ENCODE measurements around the gene RASAL2. TPM values are rescaled to one million over a fixed set of nuclear protein-coding genes. Genes with fewer than 3 reads are reported as not detected.
A peak's percentile ranks its signal among the peaks of the same experiment; 100 is the strongest.

Gene RASAL2
- polyA plus RNA-seq, 1 donor = 17.0 TPM

DNA sequence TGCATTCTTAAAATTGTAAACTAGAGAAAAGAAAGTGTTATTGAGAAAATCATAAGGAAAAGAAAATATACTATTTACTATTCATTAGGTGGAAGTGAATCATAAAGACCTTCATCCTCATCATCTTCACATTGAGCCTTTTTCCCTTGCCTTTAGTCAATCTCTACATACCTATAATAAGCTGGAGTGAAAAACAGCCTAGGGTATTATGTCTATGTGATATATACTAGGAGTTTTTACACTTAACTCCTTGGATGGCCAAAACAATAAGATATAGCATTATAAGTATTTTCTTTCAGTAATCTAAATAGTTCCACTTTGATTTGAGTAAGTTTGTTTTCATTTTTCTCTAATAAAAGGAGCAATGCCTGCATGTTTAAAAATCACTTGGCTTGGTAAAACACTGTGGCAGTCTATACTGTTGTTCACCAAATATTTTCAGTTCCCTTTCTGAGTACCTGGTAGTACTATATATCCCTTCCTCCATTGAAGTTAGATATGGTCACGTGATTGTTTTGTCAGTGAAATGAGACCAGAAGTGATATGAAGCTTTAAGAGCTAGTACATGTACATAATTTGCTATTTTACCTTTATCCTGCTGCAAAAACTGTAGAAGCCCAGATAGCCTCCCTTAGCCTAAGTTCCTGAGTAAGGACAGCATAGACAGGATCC, 324.5 kb downstream of the RASAL2 start:
- no peak for DNase-seq
- Histone ChIP-seq H3K4me1 (ENCODE audit: control insufficient read depth, insufficient read depth, low read length) (no peaks in the 10 kb centered on the region), H3K27ac (ENCODE audit: low read length) (no peak overlapping the region), H3K36me3 (ENCODE audit: control insufficient read depth, insufficient read depth, low read length) (no peaks in the 10 kb centered on the region), H3K4me3 (ENCODE audit: low read length) (no peak overlapping the region), H3K27me3 (ENCODE audit: control insufficient read depth, insufficient read depth, low read length) (no peaks in the 10 kb centered on the region), H3K9me3 (ENCODE audit: control insufficient read depth, low read depth, low read length) (peaks cover 6% of the 10 kb centered on the region)
- WGBS (ENCODE audit: insufficient coverage, low lambda C conversion rate) = no CpG with 5 or more reads among the region's 1 CpG

- H3K36me3 ChIP-seq (ENCODE audit: control insufficient read depth, insufficient read depth, low read length) = no peaks in the 10 kb centered on the region
- no peak overlapping the region for H3K27ac ChIP-seq (ENCODE audit: low read length)
- no peaks in the 10 kb centered on the region for H3K9me3 ChIP-seq (ENCODE audit: control insufficient read depth, low read depth, low read length)
- no CpG with 5 or more reads among the region's 1 CpG for WGBS (ENCODE audit: insufficient coverage, low lambda C conversion rate)
- H3K4me1 ChIP-seq (ENCODE audit: control insufficient read depth, insufficient read depth, low read length) = no peaks in the 10 kb centered on the region
- no peak overlapping the region for H3K4me3 ChIP-seq (ENCODE audit: low read length)
- H3K27me3 ChIP-seq (ENCODE audit: control insufficient read depth, insufficient read depth, low read length) = no peaks in the 10 kb centered on the region
- no peak for DNase-seq
Observed at GRCh38 chr1:178434360-178434759, 340.5 kb downstream of the RASAL2 start.

DNA sequence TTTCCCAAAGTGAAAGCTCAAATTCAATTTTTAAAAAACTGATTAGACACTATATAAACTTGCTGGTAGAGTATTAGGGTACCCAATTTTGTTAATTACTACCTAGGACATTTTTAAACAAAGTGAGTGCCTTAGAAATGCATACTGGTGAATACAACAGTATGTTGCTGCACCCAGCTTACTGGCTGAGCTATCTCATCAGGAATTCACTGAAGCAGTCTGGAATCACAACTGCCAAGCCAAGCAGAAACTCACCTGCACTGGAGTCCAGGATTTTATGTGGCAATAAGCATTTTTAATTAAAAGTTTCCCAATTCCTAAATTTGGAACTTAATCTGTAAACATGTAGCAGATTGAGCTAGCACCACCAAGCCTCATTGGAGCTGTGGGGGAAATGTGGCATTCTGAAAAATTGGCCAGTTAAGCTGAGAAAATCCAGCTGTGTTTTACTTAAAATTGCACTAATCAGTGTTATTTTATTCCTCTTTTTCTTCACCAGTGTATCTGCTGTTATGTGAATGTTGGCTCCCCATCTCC, 341.1 kb downstream of the RASAL2 start:
- Histone ChIP-seq H3K27ac (ENCODE audit: low read length) (no peak overlapping the region), H3K9me3 (ENCODE audit: control insufficient read depth, low read depth, low read length) (no peaks in the 10 kb centered on the region), H3K27me3 (ENCODE audit: control insufficient read depth, insufficient read depth, low read length) (no peaks in the 10 kb centered on the region), H3K4me3 (ENCODE audit: low read length) (no peak overlapping the region), H3K4me1 (ENCODE audit: control insufficient read depth, insufficient read depth, low read length) (no peaks in the 10 kb centered on the region), H3K36me3 (ENCODE audit: control insufficient read depth, insufficient read depth, low read length) (no peaks in the 10 kb centered on the region)
- DNase-seq = no peak

DNA sequence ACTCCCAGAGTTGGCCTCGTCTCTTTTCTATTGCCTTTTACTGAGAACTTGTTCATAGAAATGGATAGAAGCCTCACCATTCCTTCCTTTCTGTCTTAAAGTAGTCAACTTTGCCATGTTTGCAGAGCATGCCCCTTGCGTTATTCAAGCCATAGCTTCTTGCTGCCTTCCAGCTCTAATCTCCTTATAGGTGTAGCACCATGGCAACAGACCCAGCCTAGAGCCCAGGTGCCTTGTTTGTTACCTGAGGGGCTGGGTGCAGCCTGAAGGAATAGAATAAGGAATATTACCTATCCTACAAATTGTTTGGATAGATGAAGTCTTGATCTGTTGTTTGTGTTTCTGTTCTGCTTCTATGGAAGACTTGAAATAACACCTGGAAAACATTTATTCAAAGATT, 343.0 kb downstream of the RASAL2 start:
- DNase-seq = no peak
- WGBS (ENCODE audit: insufficient coverage, low lambda C conversion rate) = no CpG with 5 or more reads among the region's 2 CpGs
- peaks cover 7% of the 10 kb centered on the region for H3K36me3 ChIP-seq (ENCODE audit: control insufficient read depth, insufficient read depth, low read length)
- H3K27me3 ChIP-seq (ENCODE audit: control insufficient read depth, insufficient read depth, low read length) = no peaks in the 10 kb centered on the region
- H3K4me3 ChIP-seq (ENCODE audit: low read length) = no peak overlapping the region
- H3K9me3 ChIP-seq (ENCODE audit: control insufficient read depth, low read depth, low read length) = no peaks in the 10 kb centered on the region
- H3K4me1 ChIP-seq (ENCODE audit: control insufficient read depth, insufficient read depth, low read length) = no peaks in the 10 kb centered on the region
- H3K27ac ChIP-seq (ENCODE audit: low read length) = no peak overlapping the region

DNA sequence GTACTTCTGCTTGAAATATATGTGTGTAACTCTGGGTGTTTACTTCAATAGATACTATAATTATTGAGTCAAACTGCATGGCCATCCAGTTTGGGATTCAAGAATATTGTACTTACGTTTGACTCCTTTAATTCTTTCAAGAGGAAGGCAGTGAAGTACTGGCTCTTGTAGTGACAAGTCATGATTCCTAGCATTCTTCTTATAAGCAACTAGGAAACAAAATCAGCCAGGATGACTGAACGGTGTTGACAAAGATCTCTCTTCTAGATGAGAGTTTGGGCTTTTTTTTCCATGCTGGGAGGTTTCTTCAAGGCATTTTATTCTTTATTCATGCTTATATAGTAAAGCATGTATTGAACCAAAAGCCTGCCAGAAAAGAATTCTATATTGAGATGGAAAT, 344.5 kb downstream of the RASAL2 start:
- H3K4me1 ChIP-seq (ENCODE audit: control insufficient read depth, insufficient read depth, low read length) = no peaks in the 10 kb centered on the region
- H3K36me3 ChIP-seq (ENCODE audit: control insufficient read depth, insufficient read depth, low read length) = peaks cover 16% of the 10 kb centered on the region
- H3K4me3 ChIP-seq (ENCODE audit: low read length) = no peak overlapping the region
- DNase-seq = no peak
- H3K27ac ChIP-seq (ENCODE audit: low read length) = no peak overlapping the region
- no peaks in the 10 kb centered on the region for H3K27me3 ChIP-seq (ENCODE audit: control insufficient read depth, insufficient read depth, low read length)
- no peaks in the 10 kb centered on the region for H3K9me3 ChIP-seq (ENCODE audit: control insufficient read depth, low read depth, low read length)
- WGBS (ENCODE audit: insufficient coverage, low lambda C conversion rate) = 75% methylated on average over 1 of the region's 2 CpGs

DNA sequence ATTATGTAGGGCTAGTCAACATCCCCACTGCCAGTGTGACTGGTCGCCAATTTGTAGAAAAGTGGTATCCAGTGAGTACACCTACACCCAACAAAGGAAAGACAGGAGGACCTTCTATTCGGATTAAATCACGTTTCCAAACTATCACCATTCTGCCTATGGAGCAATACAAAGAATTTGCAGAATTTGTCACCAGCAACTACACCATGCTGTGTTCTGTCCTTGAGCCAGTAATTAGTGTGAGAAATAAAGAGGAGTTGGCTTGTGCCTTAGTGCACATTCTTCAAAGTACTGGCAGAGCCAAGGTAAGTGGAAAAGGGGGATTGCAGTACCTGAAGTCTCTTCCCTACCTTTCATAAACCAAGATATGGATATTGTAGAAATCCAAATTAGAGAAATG, 349.0 kb downstream of the RASAL2 start:
- no peaks in the 10 kb centered on the region for H3K4me1 ChIP-seq (ENCODE audit: control insufficient read depth, insufficient read depth, low read length)

GRCh38 chr1:178450871-178451270, 357.0 kb downstream of the RASAL2 start:
- WGBS (ENCODE audit: insufficient coverage, low lambda C conversion rate) = 83% methylated on average over 4 of the region's 6 CpGs
- DNase-seq = no peak
- H3K27me3 ChIP-seq (ENCODE audit: control insufficient read depth, insufficient read depth, low read length) = no peaks in the 10 kb centered on the region
- no peaks in the 10 kb centered on the region for H3K9me3 ChIP-seq (ENCODE audit: control insufficient read depth, low read depth, low read length)
- H3K4me1 ChIP-seq (ENCODE audit: control insufficient read depth, insufficient read depth, low read length) = no peaks in the 10 kb centered on the region
- H3K27ac ChIP-seq (ENCODE audit: low read length) = no peak overlapping the region
- H3K4me3 ChIP-seq (ENCODE audit: low read length) = no peak overlapping the region
- H3K36me3 ChIP-seq (ENCODE audit: control insufficient read depth, insufficient read depth, low read length) = peaks cover 11% of the 10 kb centered on the region

More for the DNA sequence above, 349.0 kb downstream of the RASAL2 start:
- H3K4me3 ChIP-seq (ENCODE audit: low read length) = no peak overlapping the region
- no peaks in the 10 kb centered on the region for H3K9me3 ChIP-seq (ENCODE audit: control insufficient read depth, low read depth, low read length)
- H3K27ac ChIP-seq (ENCODE audit: low read length) = no peak overlapping the region
- no peak for DNase-seq
- WGBS (ENCODE audit: insufficient coverage, low lambda C conversion rate) = no CpG with 5 or more reads among the region's 3 CpGs
- peaks cover 19% of the 10 kb centered on the region for H3K36me3 ChIP-seq (ENCODE audit: control insufficient read depth, insufficient read depth, low read length)
- no peaks in the 10 kb centered on the region for H3K27me3 ChIP-seq (ENCODE audit: control insufficient read depth, insufficient read depth, low read length)

GRCh38 chr1:178451529-178451928, 357.6 kb downstream of the RASAL2 start:
- no peaks in the 10 kb centered on the region for H3K27me3 ChIP-seq (ENCODE audit: control insufficient read depth, insufficient read depth, low read length)
- peak; percentile 4 to 25 for DNase-seq
- 43% methylated on average over 1 of the region's 3 CpGs for WGBS (ENCODE audit: insufficient coverage, low lambda C conversion rate)
- H3K4me3 ChIP-seq (ENCODE audit: low read length) = no peak overlapping the region
- peaks cover 15% of the 10 kb centered on the region for H3K36me3 ChIP-seq (ENCODE audit: control insufficient read depth, insufficient read depth, low read length)
- H3K4me1 ChIP-seq (ENCODE audit: control insufficient read depth, insufficient read depth, low read length) = no peaks in the 10 kb centered on the region
- no peak overlapping the region for H3K27ac ChIP-seq (ENCODE audit: low read length)
- no peaks in the 10 kb centered on the region for H3K9me3 ChIP-seq (ENCODE audit: control insufficient read depth, low read depth, low read length)

GRCh38 chr1:178452013-178452412, 358.1 kb downstream of the RASAL2 start:
- Histone ChIP-seq H3K27ac (ENCODE audit: low read length) (no peak overlapping the region), H3K9me3 (ENCODE audit: control insufficient read depth, low read depth, low read length) (no peaks in the 10 kb centered on the region)
- no CpG with 5 or more reads among the region's 3 CpGs for WGBS (ENCODE audit: insufficient coverage, low lambda C conversion rate)

DNA sequence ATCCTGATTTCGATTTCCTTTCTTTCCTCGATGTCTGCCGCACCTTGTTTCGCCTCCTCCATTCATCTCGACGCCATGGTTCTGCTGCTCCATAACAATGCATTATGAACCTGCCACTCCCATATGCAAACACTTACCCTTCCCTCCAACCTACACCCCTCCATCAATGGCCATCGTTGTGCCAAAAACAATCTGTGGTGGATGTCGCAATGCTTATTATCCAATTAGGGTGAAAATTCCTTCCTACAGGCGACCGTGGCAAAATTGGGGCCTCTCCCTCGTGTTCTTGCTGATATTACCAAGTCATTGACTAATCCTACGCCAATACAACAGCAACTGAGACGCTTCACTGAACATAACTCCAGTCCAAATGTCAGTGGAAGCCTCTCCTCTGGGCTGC, 362.6 kb downstream of the RASAL2 start:
- DNase-seq = no peak
- Histone ChIP-seq H3K4me1 (ENCODE audit: control insufficient read depth, insufficient read depth, low read length) (no peaks in the 10 kb centered on the region), H3K4me3 (ENCODE audit: low read length) (no peak overlapping the region), H3K9me3 (ENCODE audit: control insufficient read depth, low read depth, low read length) (no peaks in the 10 kb centered on the region), H3K27me3 (ENCODE audit: control insufficient read depth, insufficient read depth, low read length) (no peaks in the 10 kb centered on the region), H3K27ac (ENCODE audit: low read length) (no peak overlapping the region), H3K36me3 (ENCODE audit: control insufficient read depth, insufficient read depth, low read length) (peaks cover 33% of the 10 kb centered on the region)
- WGBS (ENCODE audit: insufficient coverage, low lambda C conversion rate) = no CpG with 5 or more reads among the region's 13 CpGs

More at GRCh38 chr1:178452013-178452412, 358.1 kb downstream of the RASAL2 start:
- peaks cover 18% of the 10 kb centered on the region for H3K36me3 ChIP-seq (ENCODE audit: control insufficient read depth, insufficient read depth, low read length)
- no peaks in the 10 kb centered on the region for H3K4me1 ChIP-seq (ENCODE audit: control insufficient read depth, insufficient read depth, low read length)
- no peak overlapping the region for H3K4me3 ChIP-seq (ENCODE audit: low read length)
- DNase-seq = no peak
- no peaks in the 10 kb centered on the region for H3K27me3 ChIP-seq (ENCODE audit: control insufficient read depth, insufficient read depth, low read length)

GRCh38 chr1:178457651-178458050, 363.7 kb downstream of the RASAL2 start:
- peaks cover 27% of the 10 kb centered on the region for H3K36me3 ChIP-seq (ENCODE audit: control insufficient read depth, insufficient read depth, low read length)
- WGBS (ENCODE audit: insufficient coverage, low lambda C conversion rate) = no CpG with 5 or more reads among the region's 5 CpGs
- H3K27me3 ChIP-seq (ENCODE audit: control insufficient read depth, insufficient read depth, low read length) = no peaks in the 10 kb centered on the region
- H3K4me1 ChIP-seq (ENCODE audit: control insufficient read depth, insufficient read depth, low read length) = no peaks in the 10 kb centered on the region
- no peak overlapping the region for H3K27ac ChIP-seq (ENCODE audit: low read length)
- DNase-seq = no peak
- H3K4me3 ChIP-seq (ENCODE audit: low read length) = no peak overlapping the region
- H3K9me3 ChIP-seq (ENCODE audit: control insufficient read depth, low read depth, low read length) = no peaks in the 10 kb centered on the region
